CD14-positive monocyte (primary cell): ENCODE results near the gene DYNC2H1. TPM values are rescaled to one million over a fixed set of nuclear protein-coding genes. Genes with fewer than 3 reads are reported as not detected.

ENCODE experiments used
- DNase-seq, 3 donors: peaks; one replicate each; pipeline ENCODE4 v3.0.0-alpha.2; 2011 to 2022
- H2AFZ ChIP-seq: 2 replicates; pipeline ENCODE4 v1.6.0; 2012; ENCODE audit warnings: mild to moderate bottlenecking, low read depth, low read length, inconsistent platforms; ENCODE audit not compliant: insufficient read depth, poor library complexity, severe bottlenecking
- H3K27ac ChIP-seq, 2 donors: 1 replicate in 1 of 2; 2 replicates in 1 of 2; pipeline ENCODE4 v1.5.1; 2012 to 2013; ENCODE audit warnings: low read length in 2 of 2, control low read depth in 1 of 2, inconsistent platforms in 1 of 2, low read depth in 1 of 2, mild to moderate bottlenecking in 1 of 2
- H3K27me3 ChIP-seq, 2 donors: one replicate each; pipeline versions ENCODE4 v1.6.0 to v1.6.1; 2011 to 2013; ENCODE audit warnings: low read length in 2 of 2; ENCODE audit not compliant: control insufficient read depth in 2 of 2, insufficient read depth in 2 of 2
- H3K36me3 ChIP-seq, 2 donors: replicated peaks in 1 of 2; 1 replicate in 1 of 2; 2 replicates in 1 of 2; pipeline versions ENCODE4 v1.5.1 to v1.6.1; 2012 to 2013; ENCODE audit warnings: low read length in 2 of 2, control low read depth in 1 of 2, inconsistent platforms in 1 of 2, mild to moderate bottlenecking in 1 of 2; ENCODE audit not compliant: insufficient read depth in 2 of 2, control insufficient read depth in 1 of 2
- H3K4me1 ChIP-seq, 2 donors: 1 replicate in 1 of 2; 2 replicates in 1 of 2; pipeline versions ENCODE4 v1.5.1 to v1.6.1; 2012 to 2013; ENCODE audit warnings: low read length in 2 of 2, control low read depth in 1 of 2, inconsistent platforms in 1 of 2, mild to moderate bottlenecking in 1 of 2, moderate library complexity in 1 of 2; ENCODE audit not compliant: insufficient read depth in 2 of 2, control insufficient read depth in 1 of 2
- H3K4me2 ChIP-seq: replicated peaks from 2 replicates; pipeline ENCODE3; 2012; ENCODE audit warnings: low read length, moderate library complexity, mild to moderate bottlenecking; ENCODE audit not compliant: poor library complexity, severe bottlenecking; ENCODE audit errors: extremely low read depth
- H3K4me3 ChIP-seq, 3 experiments: fragments of 200-600 bp in 1 of 3; sonication (generic) in 1 of 3; replicated peaks in 1 of 3; 1 replicate in 2 of 3; 2 replicates in 1 of 3; pipeline ENCODE4 v1.5.1; 2011 to 2013; ENCODE audit warnings: low read length in 3 of 3, mild to moderate bottlenecking in 3 of 3, control low read depth in 2 of 3, low read depth in 2 of 3, inconsistent platforms in 1 of 3, moderate library complexity in 1 of 3
- H3K79me2 ChIP-seq: 2 replicates; pipeline ENCODE4 v1.6.0; 2012; ENCODE audit warnings: mild to moderate bottlenecking, control low read depth, inconsistent platforms, low read length, moderate library complexity; ENCODE audit not compliant: insufficient read depth
- H3K9ac ChIP-seq: 2 replicates; pipeline ENCODE4 v1.6.0; 2017; ENCODE audit warnings: low read length, mild to moderate bottlenecking; ENCODE audit not compliant: insufficient read depth, poor library complexity, severe bottlenecking
- H3K9me3 ChIP-seq, 2 donors: replicated peaks in 1 of 2; 1 replicate in 1 of 2; 2 replicates in 1 of 2; pipeline versions ENCODE4 v1.5.1 to v1.6.1; 2012 to 2013; ENCODE audit warnings: low read length in 2 of 2, control low read depth in 1 of 2; ENCODE audit not compliant: control insufficient read depth in 1 of 2, insufficient read depth in 1 of 2
- H4K20me1 ChIP-seq: 2 replicates; pipeline ENCODE4 v1.6.0; 2012; ENCODE audit warnings: mild to moderate bottlenecking, low read length, control low read depth, moderate library complexity; ENCODE audit not compliant: insufficient read depth
- H3K27ac Mint-ChIP-seq, 7 donors: one replicate each; pipeline ENCODE4 v1.8.0; 2020; ENCODE audit warnings: mild to moderate bottlenecking in 7 of 7, mixed read lengths in 7 of 7, moderate library complexity in 6 of 7, inconsistent platforms in 2 of 7
- H3K27me3 Mint-ChIP-seq, 3 donors: one replicate each; pipeline ENCODE4 v1.8.0; 2021 to 2022; ENCODE audit warnings: low read depth in 3 of 3, mild to moderate bottlenecking in 3 of 3, mixed read lengths in 3 of 3, moderate library complexity in 3 of 3, inconsistent platforms in 1 of 3
- H3K36me3 Mint-ChIP-seq, 2 donors: one replicate each; pipeline ENCODE4 v1.8.0; 2020; ENCODE audit warnings: mixed read lengths in 2 of 2, inconsistent platforms in 1 of 2, mild to moderate bottlenecking in 1 of 2
- H3K4me1 Mint-ChIP-seq: one replicate; pipeline ENCODE4 v1.8.0; 2020; ENCODE audit warnings: mild to moderate bottlenecking, mixed read lengths
- H3K4me3 Mint-ChIP-seq, 2 donors: one replicate each; pipeline ENCODE4 v1.8.0; 2020; ENCODE audit warnings: mild to moderate bottlenecking in 2 of 2, mixed read lengths in 2 of 2, moderate library complexity in 1 of 2
- H3K9me3 Mint-ChIP-seq, 7 donors: one replicate each; pipeline ENCODE4 v1.8.0; 2020 to 2022; ENCODE audit warnings: mixed read lengths in 7 of 7, mild to moderate bottlenecking in 6 of 7, moderate library complexity in 6 of 7, inconsistent platforms in 2 of 7
- WGBS: methylation state at CpG from one replicate; pipeline ENCODE4 v1.1.5; 2013; ENCODE audit warnings: missing lambda C conversion rate; ENCODE audit not compliant: insufficient coverage; 5-methylcytosine and 5-hydroxymethylcytosine counted together
- intact Hi-C, 2 donors: fragments of 100-400 bp; cut with micrococcal nuclease; formaldehyde crosslinking; loops; one replicate each; pipeline versions ENCODE4 v1.15.0 to v1.15.1; 2023
- polyA plus RNA-seq, 3 donors: library from polyadenylated mRNA; depleted of rRNA in 1 of 3; unstranded in 2 of 3; stranded (reverse) in 1 of 3; fragments of 300-500 nt in 2 of 3; fragments of >200 nt in 1 of 3; fragmentation: Illumina TruSeq in 2 of 3; gene quantifications; 1 replicate in 2 of 3; 2 replicates in 1 of 3; pipeline ENCODE4 v1.2.3, GENCODE V29; 2012 to 2021
- TF ChIP-seq, protein P1 (sequence below): fragments of 200-600 bp; IDR thresholded peaks from one replicate; pipeline ENCODE4 v1.8.0; 2022; ENCODE audit warnings: antibody characterized with exemption, mild to moderate bottlenecking

Gene DYNC2H1
- polyA plus RNA-seq, 3 donors = 0.10 to 1.5 (median 0.36) TPM

DNA sequence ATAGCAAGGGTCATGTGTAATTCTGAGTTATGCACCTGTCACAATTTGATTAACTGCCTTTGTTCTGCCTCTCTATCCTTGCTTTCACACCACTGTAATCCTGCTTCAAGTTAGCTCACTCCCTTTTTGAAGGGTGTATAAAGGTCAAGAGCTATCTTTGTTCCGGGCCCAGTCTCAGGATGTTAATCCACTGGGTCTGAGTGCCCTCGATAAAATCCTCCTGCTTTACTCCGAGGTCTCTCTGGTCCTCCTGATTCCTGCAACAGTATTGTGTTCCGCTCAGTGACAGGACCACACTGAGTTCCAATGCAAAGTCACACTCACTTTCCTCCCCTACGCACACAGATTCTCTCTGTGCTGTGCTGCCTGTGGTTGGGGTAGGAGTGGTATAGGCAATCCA, 186.5 kb downstream of the DYNC2H1 start:
- H2AFZ ChIP-seq = no peak overlapping the region
- peaks cover 30 to 34% of the 10 kb centered on the region in 2 donors for H3K9me3 ChIP-seq
- Mint-ChIP-seq H3K36me3 (no peaks in the 10 kb centered on the region), H3K9me3 (peaks cover 15 to 33% (median 29%) of the 10 kb centered on the region in 7 donors), H3K4me3 (no peak overlapping the region), H3K4me1 (no peaks in the 10 kb centered on the region), H3K27ac (no peak overlapping the region), H3K27me3 (no peaks in the 10 kb centered on the region)
- H3K4me1 ChIP-seq = no peaks in the 10 kb centered on the region
- no peak overlapping the region for H3K9ac ChIP-seq
- WGBS = 92% methylated on average over 3 of the region's 5 CpGs
- H3K4me2 ChIP-seq = no peak overlapping the region
- H3K79me2 ChIP-seq = no peaks in the 10 kb centered on the region
- H3K4me3 ChIP-seq = no peak overlapping the region
- H3K36me3 ChIP-seq = no peaks in the 10 kb centered on the region
- H3K27ac ChIP-seq = no peak overlapping the region
- H3K27me3 ChIP-seq = no peaks in the 10 kb centered on the region
- intact Hi-C loops = no loop called here
- TF ChIP-seq, protein P1, sequence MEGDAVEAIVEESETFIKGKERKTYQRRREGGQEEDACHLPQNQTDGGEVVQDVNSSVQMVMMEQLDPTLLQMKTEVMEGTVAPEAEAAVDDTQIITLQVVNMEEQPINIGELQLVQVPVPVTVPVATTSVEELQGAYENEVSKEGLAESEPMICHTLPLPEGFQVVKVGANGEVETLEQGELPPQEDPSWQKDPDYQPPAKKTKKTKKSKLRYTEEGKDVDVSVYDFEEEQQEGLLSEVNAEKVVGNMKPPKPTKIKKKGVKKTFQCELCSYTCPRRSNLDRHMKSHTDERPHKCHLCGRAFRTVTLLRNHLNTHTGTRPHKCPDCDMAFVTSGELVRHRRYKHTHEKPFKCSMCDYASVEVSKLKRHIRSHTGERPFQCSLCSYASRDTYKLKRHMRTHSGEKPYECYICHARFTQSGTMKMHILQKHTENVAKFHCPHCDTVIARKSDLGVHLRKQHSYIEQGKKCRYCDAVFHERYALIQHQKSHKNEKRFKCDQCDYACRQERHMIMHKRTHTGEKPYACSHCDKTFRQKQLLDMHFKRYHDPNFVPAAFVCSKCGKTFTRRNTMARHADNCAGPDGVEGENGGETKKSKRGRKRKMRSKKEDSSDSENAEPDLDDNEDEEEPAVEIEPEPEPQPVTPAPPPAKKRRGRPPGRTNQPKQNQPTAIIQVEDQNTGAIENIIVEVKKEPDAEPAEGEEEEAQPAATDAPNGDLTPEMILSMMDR = no peak
- H4K20me1 ChIP-seq = no peaks in the 10 kb centered on the region
- DNase-seq = no peak

DNA sequence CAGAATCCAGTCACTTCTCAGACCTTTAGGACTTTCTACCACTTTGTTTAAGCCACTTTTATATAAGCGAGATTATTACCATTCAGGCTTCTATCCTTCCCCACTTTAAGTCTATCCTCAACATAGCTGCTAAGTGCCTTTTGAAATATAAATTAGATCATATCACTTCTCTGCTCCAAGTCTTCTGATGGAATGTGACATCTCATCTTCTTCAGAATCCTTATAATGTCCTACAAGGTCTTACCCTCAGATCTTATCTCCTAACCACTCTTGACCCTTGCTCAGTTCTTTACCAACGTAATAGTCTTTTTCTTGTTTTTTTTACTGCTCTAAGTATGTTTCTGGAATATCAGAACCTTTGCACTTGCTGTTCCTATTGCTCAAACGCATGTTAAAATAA, 188.7 kb downstream of the DYNC2H1 start:
- DNase-seq = no peak
- no peaks in the 10 kb centered on the region for H3K4me1 ChIP-seq
- Mint-ChIP-seq H3K9me3 (peaks cover 11 to 30% (median 26%) of the 10 kb centered on the region in 7 donors), H3K36me3 (no peaks in the 10 kb centered on the region), H3K27me3 (no peaks in the 10 kb centered on the region), H3K27ac (no peak overlapping the region), H3K4me3 (no peak overlapping the region), H3K4me1 (no peaks in the 10 kb centered on the region)
- H3K79me2 ChIP-seq = no peaks in the 10 kb centered on the region
- WGBS = 100% methylated on average over 1 of the region's 3 CpGs
- H3K9ac ChIP-seq = no peak overlapping the region
- H3K9me3 ChIP-seq = peaks cover 21 to 29% of the 10 kb centered on the region in 2 donors
- TF ChIP-seq, protein P1 = no peak
- no peak overlapping the region for H2AFZ ChIP-seq
- H3K36me3 ChIP-seq = no peaks in the 10 kb centered on the region
- intact Hi-C loops = no loop called here
- no peaks in the 10 kb centered on the region for H3K27me3 ChIP-seq
- H3K4me3 ChIP-seq = no peak overlapping the region
- no peaks in the 10 kb centered on the region for H4K20me1 ChIP-seq
- no peak overlapping the region for H3K4me2 ChIP-seq
- H3K27ac ChIP-seq = no peak overlapping the region
